GM19193 (cell line): ENCODE data around the gene MAP2K1.

Experiments used
- POLR2A ChIP-seq: IDR thresholded peaks from 4 replicates; pipeline ENCODE4 v1.6.1; 2011; ENCODE audit not compliant: insufficient read depth, insufficient read length; ENCODE audit errors: extremely low read depth

MAP2K1 gene

DNA sequence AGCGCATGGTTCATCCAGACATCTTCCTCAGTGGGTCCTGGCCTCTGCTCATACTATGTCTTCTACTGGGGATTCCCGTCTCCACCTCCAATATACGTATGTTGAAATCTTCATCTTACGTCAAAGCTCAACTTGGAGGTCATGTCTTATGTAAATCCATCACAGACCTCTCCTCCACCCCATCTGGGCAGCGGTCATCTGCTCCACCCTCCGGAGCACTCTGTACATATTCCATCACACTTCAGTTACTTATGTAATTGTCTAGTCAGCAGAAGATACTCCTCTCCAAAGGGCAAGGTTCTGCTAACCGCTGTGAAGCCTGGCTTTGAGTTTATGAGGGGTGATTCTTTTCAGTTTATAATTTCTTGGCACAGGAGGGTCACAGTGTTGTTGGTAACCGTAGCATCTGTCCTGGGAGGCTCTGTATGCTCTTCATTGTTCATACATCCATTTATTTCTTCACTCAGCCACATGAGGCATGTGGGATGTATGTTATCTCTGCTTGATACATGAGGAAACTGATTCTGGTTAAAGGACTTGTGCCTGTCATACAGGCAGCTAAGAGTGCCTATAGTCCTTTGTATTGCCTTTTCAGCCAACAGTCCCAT, 22.1 kb downstream of the MAP2K1 start:
- TF ChIP-seq POLR2A = no peak

DNA sequence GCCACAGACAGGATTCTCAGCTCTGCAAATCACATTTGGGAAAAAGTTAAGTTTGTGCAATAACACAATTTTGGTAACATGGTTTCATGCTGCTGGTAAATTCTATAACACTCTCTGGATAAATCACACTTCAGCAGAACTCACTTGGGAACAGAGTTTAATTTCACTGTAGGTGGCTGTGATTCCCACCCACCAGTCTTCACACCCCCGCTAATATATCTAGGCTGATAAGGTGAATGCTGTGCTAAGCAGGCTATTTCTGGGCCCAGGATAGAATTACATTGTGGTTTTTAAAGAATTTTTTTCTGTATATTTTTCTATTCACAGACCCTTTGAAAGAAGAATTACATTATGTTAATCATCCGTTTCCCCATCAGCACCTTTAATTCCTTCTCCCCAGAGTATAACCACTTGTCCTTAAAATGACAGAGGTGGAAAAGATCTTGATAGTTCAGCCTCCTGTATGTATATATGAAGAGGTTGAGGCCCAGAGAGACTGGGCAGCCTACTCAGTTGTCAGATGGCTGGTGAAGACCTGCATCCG, 22.9 kb downstream of the MAP2K1 start:
- no peak for TF ChIP-seq POLR2A

DNA sequence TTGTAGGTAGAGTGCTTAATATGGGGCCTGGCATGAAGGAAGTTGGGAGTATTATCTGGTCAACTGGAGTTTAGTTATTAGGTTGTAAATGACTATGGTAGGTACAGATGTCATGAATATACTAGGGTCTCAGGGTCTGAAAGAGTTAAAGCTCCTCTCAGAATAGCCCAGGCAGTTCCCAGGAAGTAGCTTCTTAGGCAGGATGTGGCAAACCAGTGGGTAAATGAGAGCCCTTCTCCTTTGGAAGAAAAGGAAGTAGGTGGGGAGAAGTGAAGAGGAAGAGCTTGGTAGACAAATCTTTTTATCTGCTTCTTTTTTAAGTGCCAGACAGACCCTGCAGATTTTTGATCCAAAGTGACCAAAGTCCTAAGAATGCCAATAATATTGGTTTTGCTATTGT, 24.5 kb downstream of the MAP2K1 start:
- TF ChIP-seq POLR2A = no peak

DNA sequence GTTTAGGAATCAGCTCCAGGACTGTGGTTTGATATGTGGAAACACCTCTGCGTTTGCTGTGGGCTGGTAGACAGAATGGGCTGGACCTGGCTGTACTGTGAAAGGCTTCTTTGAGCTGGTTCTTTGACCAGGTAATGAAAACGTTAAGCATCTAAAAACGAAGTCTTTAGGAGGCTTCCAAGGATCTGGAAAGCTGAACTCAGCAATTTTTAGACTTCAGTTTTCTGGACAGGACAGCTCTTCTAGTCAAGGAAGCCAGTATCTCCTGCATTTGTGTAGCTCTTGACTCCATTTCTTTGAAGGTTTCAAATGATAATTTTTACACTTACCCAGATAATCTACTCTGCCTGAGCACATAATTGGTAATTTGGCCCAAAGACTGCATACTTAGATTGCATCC, 25.5 kb downstream of the MAP2K1 start:
- TF ChIP-seq POLR2A = no peak

DNA sequence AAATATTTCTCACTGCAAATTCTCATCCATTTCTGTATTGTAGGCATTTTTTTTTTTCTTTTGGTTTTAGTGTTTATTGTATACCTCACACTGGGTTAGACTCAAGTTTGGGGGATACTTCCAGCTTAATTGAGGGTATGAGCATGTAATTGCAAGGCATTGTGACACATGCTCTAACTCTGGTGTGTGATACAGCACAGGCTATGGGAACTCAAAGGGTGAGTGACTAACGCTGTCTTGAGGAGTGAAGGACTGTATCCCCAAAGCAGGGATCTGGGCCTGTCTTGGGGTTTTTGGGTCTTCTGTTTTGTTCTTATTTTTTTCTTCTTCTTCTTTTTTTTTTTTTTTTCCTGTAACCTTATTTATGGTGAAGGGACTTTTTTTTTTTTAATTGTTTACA, 26.9 kb downstream of the MAP2K1 start:
- TF ChIP-seq POLR2A = no peak

DNA sequence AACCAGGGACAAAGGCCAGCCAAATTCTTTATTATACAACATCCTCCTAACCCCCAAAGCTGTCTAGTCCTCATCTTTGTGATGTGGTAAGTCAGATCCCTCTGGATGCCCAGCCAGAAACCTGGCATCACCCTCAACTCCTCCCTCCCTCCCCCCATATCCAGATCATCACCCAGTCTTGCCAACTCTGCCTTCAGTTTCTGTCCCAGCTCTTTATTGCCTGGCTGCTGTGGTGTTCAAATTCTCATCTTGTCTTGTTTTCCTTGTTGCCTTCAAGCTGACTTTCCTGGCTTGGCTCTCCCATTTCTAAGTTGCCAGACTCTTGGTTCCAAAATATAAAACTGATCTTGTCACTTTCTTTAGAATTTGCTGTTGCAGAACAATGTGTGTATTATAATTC, 28.6 kb downstream of the MAP2K1 start:
- no peak for TF ChIP-seq POLR2A

DNA sequence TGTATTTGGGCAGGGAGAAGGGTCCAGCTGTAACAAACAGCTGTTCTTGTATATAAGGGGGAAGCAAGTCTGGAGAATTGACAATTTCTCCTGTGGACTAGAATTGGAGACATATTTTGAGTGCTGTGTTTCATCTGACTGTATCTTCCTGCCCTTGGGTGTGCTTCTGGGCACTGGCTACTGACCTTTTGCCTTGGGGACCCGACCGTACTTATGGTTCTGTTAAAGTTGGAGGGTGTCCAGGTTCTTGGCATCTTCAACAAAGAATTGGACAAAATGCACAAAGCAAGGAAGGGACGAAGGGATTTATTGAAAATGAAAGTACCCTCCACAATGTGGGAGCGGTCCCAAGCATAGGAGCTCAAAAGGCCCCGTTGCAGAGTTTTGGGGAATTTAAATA, 31.0 kb downstream of the MAP2K1 start:
- no peak for TF ChIP-seq POLR2A

DNA sequence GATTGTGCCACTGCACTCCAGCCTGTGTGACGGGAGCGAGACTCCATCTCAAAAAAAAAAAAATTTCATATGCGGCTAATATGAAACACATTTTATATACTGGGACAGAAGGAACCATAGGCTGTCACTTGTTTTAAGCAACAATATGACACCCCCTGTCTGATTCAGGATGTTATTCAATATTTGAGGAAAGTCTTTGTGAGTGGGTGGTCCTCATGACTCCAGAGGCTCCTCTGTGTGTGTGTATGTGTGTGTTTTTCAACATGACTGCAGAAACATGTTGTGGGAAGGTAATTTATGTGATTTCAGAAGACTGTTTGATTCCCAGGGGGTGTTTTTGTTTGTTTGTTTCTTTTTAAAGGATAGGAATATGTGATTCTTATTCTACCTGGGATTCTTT, 32.8 kb downstream of the MAP2K1 start:
- no peak for TF ChIP-seq POLR2A

DNA sequence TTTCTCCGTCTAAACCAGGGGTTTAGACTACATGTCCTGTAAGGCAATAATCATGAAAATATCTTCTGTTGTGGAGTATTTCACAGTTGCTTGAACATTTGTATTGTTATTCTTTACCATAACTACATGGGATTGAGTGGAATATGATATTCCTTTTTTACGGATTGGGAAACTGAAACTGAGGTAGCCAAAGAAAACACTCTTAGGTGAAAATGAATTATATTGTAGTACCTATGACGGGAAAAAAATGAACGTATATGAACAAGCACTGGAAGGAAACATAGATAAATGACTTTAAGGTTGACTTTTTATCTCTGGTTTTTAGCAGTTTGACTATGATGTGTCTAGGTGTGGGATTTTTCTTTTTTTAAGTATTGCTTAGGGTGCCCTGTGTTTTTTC, 35.6 kb downstream of the MAP2K1 start:
- TF ChIP-seq POLR2A = no peak

DNA sequence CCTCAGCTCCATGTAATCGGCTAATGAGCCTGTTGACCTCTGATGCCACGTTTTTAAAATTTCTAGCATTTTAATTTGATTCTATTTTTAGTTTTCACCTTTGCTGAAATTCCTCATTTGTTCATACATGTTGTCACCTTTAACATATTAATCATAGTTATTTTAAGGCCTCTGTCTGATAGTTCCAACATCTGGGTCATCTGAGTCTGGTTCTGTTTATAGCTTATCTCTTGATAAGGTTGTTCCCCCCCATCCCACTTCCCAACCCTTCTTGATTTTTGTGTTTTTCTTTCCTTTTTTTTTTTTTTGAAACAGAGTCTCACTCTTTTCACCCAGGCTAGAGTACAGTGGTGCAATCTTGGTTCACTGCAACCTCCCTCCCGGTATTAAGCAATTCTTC, 36.4 kb downstream of the MAP2K1 start:
- TF ChIP-seq POLR2A = no peak

DNA sequence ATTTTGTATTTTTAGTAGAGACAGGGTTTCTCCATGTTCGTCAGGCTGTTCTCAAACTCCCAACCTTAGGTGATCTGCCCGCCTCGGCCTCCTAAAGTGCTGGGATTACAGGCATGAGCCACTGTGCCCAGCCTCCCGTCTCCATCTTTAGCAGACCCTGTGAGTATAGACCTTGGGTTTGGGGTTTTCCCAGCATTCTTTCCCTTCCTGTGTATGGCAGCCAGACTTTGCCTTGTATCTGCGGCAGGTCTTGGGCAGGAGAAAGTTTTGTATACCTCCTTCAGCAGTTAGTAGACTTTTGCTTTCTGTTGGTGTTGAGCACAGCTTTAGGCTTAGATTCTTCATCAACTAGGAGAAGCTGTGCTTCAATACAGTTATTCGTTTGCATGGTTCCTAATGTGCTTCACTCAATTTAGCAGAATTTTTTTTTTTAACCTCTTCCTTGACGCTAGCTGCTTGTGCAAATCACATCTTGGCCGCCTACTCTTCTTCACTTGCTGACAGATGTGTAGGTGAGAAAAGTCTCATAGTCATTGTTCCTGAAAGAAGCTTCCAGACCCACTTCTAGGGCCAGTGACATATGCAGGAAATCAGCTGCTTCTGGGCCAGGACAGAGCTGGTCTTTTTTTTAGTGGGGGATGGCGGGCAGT, 38.4 kb downstream of the MAP2K1 start:
- TF ChIP-seq POLR2A = no peak

DNA sequence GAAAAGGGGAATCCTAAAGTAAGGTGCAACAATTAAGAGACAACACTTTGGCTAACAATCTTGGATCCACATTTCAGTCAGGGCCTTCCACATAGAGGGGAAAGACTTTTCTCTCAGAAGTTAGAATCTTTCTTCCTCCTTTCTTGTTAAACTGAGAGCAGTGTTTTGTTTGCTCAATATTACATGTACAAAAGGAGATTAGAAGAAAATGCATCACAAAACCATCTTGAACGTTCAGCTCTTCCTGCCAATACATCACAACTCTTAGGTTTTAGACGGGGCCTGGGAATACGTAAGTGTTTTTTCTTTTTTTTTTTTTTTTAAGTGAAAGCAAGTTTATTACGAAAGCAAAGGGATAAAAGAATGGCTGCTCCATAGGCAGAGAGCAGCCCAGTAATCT, 39.1 kb downstream of the MAP2K1 start:
- TF ChIP-seq POLR2A = no peak

DNA sequence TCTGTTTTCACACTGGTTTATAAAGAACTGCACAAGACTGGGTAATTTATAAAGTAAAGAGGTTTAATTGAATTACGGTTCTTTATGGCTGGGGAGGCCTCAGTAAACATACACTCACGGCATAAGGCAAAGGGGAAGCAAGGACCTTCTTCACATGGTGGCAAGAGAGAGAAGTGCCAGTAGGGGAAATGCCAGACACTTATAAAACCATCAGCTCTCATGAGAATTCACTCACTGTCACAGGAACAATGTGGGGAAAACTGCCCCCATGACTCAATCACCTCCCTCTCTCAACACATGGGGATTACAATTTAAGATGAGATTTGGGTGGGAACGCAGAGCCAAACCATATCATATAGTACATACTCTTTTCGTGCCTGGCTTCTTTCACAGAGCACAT, 42.4 kb downstream of the MAP2K1 start:
- TF ChIP-seq POLR2A = no peak

DNA sequence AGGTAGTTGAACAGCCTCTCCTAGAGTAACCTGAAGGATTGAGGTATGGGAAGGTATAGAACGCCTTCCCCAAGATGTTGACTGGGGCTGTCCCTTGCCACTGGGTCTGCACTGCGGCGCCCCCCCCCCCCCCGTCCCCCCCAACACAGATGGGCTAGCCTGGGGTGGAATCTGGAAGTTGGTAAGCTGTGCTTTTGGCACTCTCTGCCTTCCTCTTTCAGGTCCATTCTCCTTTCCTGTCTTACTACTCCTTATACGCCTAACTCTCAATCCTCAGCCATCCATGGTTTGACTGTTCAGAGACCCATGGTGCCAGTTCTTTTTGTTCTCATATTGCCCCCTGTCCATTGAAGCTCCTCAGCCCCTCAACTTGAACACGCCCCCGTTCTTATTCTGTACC, 42.8 kb downstream of the MAP2K1 start:
- TF ChIP-seq POLR2A = no peak

DNA sequence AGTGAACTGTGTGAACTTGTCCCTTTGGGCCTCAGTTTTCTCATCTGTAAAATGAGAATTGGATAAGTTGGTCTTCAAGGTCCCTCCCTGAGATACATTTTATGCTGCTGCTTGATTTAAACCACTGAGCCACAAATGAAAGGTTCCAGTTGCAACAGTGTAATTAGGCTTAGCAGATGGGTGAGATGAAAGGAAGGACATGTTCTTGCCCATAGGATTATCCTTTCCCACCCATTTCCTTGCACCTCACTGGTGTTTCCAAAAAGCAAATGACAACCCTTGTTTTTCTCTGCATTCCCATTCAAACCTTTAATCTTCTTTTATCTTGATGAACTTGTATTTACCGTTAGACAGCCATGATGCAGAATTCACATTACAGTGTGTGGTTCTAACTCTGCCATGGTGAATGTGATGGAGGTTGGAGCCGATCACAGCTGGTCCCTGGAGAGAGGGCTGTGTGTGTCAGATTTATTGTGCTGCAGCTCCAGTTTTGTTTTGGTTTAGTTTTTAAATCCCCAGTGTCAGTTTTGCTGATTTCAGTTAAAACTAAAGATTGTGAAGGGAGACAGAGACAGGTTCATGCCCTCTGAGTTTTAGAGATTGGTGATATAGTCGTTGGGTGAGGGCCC, 44.0 kb downstream of the MAP2K1 start:
- TF ChIP-seq POLR2A = no peak

DNA sequence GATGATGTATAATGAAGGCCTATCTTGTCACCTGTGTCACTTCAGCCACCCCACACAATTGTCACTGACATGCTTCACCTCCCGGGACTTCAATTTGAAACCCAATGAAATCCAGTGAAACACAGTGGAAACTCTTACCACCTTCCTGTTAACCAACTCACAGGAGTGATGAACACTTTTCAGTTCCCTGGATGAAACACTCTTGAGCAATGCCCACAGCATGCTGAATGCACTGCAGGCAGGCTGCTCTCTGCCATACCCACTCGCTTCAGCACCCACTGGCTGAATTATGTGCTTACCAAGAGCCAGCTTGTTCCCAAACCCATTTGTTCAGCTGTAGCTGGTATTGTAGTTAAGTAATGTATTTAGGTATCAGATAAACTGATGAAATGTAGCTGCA, 47.0 kb downstream of the MAP2K1 start:
- TF ChIP-seq POLR2A = no peak

DNA sequence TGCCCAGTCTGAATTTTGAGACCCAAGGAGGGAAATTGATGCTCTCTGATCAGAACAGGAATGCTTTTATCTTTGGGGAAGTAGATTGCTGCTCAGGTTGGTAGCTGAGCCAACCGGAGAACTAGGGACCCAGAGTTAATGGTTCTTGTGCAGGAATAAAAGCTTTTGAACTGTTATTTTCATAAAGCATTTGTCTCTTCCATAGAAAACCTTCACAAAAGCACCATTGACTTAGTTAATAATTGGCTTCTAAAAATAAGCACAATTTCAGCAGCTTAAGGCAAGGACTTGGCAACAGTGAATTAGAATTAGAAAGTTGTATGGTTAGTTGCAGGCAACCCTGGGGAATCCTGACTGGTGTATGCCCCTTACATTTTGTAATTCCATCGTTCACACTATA, 53.8 kb downstream of the MAP2K1 start:
- no peak for TF ChIP-seq POLR2A

DNA sequence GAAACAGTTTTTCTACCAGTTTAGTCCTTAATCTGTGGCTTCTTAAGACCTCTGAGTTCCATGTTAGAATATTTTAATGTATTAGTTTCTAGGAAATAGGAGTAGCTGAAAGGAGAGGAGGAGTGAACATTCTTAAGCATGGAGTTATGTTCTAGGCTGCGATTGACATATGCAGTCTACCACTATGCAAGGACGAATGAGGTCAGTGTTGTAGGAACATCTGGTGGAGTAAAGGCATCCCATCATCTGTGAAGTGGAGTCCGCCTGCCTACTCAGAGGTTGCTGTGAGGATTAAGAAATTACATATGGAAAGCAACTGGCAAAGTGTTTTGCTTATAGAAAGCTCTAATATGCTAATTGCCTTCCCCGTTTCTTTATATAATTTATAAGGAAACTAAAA, 65.7 kb downstream of the MAP2K1 start:
- no peak for TF ChIP-seq POLR2A
